PFSK-1 (cell line): Measurements from ENCODE around the gene IGSF9B.

Experiments
- POLR2AphosphoS5 ChIP-seq: IDR thresholded peaks from 2 replicates; pipeline ENCODE4 v1.6.1; 2012; ENCODE audit warnings: low read depth, mild to moderate bottlenecking, control low read depth, low read length, moderate library complexity
- SIN3A ChIP-seq: IDR thresholded peaks from 2 replicates; pipeline ENCODE4 v1.6.1; 2012; ENCODE audit warnings: mild to moderate bottlenecking, low read length, moderate library complexity, borderline replicate concordance; ENCODE audit not compliant: insufficient read depth
- TF ChIP-seq, protein P1 (sequence below), 2 experiments: IDR thresholded peaks; 2 replicates each; pipeline versions ENCODE4 v1.6.1 to v1.8.0; 2011 to 2012; ENCODE audit warnings: low read depth in 2 of 2, low read length in 2 of 2, control low read depth in 1 of 2, inconsistent platforms in 1 of 2, mild to moderate bottlenecking in 1 of 2, moderate library complexity in 1 of 2; ENCODE audit not compliant: insufficient read depth in 1 of 2

DNA sequence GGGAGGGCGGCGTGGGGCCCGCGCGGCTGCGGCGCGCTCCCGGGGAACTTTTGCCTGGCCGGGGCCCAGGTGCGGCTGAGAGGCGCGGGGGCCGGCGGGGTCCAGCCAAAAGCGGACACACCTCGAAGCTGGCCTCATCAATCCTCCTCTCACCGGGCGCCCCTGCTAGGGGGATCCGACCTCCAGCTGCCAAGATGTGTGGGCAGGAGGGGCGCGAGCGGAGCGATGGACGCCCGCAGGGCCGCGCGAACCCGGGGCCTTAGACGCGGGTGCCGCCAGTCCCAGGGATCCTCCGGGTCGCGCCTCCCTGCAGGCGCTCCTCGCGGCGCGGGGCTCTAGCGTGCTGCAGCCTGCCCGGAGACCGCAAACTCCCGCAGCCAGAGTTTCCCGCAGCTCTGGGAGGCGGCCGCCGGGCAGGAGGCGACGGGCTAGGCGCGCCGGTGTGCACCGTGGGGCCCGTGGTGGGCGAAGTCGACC, 785 bp downstream of the IGSF9B start:
- TF ChIP-seq SIN3A, result no peak
- no peak for TF ChIP-seq POLR2AphosphoS5
- TF ChIP-seq, protein P1, sequence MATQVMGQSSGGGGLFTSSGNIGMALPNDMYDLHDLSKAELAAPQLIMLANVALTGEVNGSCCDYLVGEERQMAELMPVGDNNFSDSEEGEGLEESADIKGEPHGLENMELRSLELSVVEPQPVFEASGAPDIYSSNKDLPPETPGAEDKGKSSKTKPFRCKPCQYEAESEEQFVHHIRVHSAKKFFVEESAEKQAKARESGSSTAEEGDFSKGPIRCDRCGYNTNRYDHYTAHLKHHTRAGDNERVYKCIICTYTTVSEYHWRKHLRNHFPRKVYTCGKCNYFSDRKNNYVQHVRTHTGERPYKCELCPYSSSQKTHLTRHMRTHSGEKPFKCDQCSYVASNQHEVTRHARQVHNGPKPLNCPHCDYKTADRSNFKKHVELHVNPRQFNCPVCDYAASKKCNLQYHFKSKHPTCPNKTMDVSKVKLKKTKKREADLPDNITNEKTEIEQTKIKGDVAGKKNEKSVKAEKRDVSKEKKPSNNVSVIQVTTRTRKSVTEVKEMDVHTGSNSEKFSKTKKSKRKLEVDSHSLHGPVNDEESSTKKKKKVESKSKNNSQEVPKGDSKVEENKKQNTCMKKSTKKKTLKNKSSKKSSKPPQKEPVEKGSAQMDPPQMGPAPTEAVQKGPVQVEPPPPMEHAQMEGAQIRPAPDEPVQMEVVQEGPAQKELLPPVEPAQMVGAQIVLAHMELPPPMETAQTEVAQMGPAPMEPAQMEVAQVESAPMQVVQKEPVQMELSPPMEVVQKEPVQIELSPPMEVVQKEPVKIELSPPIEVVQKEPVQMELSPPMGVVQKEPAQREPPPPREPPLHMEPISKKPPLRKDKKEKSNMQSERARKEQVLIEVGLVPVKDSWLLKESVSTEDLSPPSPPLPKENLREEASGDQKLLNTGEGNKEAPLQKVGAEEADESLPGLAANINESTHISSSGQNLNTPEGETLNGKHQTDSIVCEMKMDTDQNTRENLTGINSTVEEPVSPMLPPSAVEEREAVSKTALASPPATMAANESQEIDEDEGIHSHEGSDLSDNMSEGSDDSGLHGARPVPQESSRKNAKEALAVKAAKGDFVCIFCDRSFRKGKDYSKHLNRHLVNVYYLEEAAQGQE (IDR thresholded peaks at IDR 0.05; ENCODE audit: insufficient read depth in 1 of 2, low read depth in 2 of 2, low read length in 2 of 2), result no peak
